NB4 (cell line): ENCODE data around the gene ZGRF1.

Source experiments
- POLR2A ChIP-seq: IDR thresholded peaks from 2 replicates; pipeline ENCODE4 v1.6.1; 2011; ENCODE audit warnings: mild to moderate bottlenecking; ENCODE audit not compliant: insufficient read length; ENCODE audit errors: extremely low read depth
- TF ChIP-seq, protein P1 (sequence below): IDR thresholded peaks from one replicate; pipeline ENCODE4 v1.5.1; 2012; ENCODE audit warnings: low read depth, low read length

GRCh38 chr4:112594993-112595392 lies 41.7 kb downstream of the ZGRF1 start:
- no peak for TF ChIP-seq POLR2A
- TF ChIP-seq, protein P1, sequence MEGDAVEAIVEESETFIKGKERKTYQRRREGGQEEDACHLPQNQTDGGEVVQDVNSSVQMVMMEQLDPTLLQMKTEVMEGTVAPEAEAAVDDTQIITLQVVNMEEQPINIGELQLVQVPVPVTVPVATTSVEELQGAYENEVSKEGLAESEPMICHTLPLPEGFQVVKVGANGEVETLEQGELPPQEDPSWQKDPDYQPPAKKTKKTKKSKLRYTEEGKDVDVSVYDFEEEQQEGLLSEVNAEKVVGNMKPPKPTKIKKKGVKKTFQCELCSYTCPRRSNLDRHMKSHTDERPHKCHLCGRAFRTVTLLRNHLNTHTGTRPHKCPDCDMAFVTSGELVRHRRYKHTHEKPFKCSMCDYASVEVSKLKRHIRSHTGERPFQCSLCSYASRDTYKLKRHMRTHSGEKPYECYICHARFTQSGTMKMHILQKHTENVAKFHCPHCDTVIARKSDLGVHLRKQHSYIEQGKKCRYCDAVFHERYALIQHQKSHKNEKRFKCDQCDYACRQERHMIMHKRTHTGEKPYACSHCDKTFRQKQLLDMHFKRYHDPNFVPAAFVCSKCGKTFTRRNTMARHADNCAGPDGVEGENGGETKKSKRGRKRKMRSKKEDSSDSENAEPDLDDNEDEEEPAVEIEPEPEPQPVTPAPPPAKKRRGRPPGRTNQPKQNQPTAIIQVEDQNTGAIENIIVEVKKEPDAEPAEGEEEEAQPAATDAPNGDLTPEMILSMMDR, result no peak
